Activated CD8-positive, alpha-beta T cell treated with anti-CD3 and anti-CD28 coated beads for 36 hours (primary cell): Measurements from ENCODE around the gene LRPAP1. TPM values are rescaled to one million over a fixed set of nuclear protein-coding genes. Genes with fewer than 3 reads are reported as not detected.

Experiments
- ATAC-seq: fragments of 200-7000 bp; cut with Tn5 transposase; one replicate; pipeline ENCODE4 v1.10.0; 2021; ENCODE audit warnings: mild to moderate bottlenecking, moderate library complexity
- CTCF ChIA-PET: fragments of 350-600 bp; sonication (Branson Sonifier 250); formaldehyde crosslinking; loops from one replicate; lab custom pipeline; 2021; ENCODE audit warnings: antibody characterized with exemption; lab: Charles Lee
- POLR2A ChIA-PET: fragments of 350-600 bp; sonication (Branson Sonifier 250); formaldehyde crosslinking; loops from one replicate; lab custom pipeline; 2021; ENCODE audit warnings: antibody characterized with exemption; lab: Charles Lee
- DNase-seq: peaks from one replicate; pipeline ENCODE4 v3.0.0-alpha.2; 2020
- H3K27ac Mint-ChIP-seq: one replicate; pipeline ENCODE4 v1.8.0; 2021; ENCODE audit warnings: mild to moderate bottlenecking, mixed read lengths
- H3K27me3 Mint-ChIP-seq: one replicate; pipeline ENCODE4 v1.8.0; 2021; ENCODE audit warnings: mixed read lengths
- H3K36me3 Mint-ChIP-seq: one replicate; pipeline ENCODE4 v1.8.0; 2021; ENCODE audit warnings: low read depth, mixed read lengths
- H3K4me1 Mint-ChIP-seq: one replicate; pipeline ENCODE4 v1.8.0; 2021; ENCODE audit warnings: low read depth, mixed read lengths
- H3K4me3 Mint-ChIP-seq: one replicate; pipeline ENCODE4 v1.8.0; 2021; ENCODE audit warnings: mild to moderate bottlenecking, moderate library complexity, mixed read lengths
- H3K9me3 Mint-ChIP-seq: one replicate; pipeline ENCODE4 v1.8.0; 2021; ENCODE audit warnings: mixed read lengths
- CTCF ChIP-seq: fragments of 200-600 bp; IDR thresholded peaks from one replicate; pipeline ENCODE4 v1.8.0; 2022; ENCODE audit warnings: antibody characterized with exemption, mild to moderate bottlenecking
- intact Hi-C: fragments of 100-400 bp; cut with micrococcal nuclease; formaldehyde crosslinking; loops from one replicate; pipeline ENCODE4 v1.10.0; 2022
- total RNA-seq, 2 experiments: library from RNA; stranded (reverse); gene quantifications; one replicate each; pipeline ENCODE4 v1.2.3, GENCODE V29; 2021

LRPAP1 gene
- total RNA-seq, 2 experiments from 2014 or later: 46.0 to 49.8 TPM

- ChIA-PET POLR2A (no interaction called here), CTCF (no interaction called here)
- no peak for ATAC-seq
- Mint-ChIP-seq H3K4me3 (no peak overlapping the region), H3K9me3 (no peaks in the 10 kb centered on the region), H3K27ac (no peak overlapping the region), H3K4me1 (no peaks in the 10 kb centered on the region), H3K27me3 (peaks cover 13% of the 10 kb centered on the region), H3K36me3 (no peaks in the 10 kb centered on the region)
- intact Hi-C loops: no loop called here
- TF ChIP-seq CTCF: no peak
- no peak for DNase-seq
These were observed 36.8 kb downstream of the LRPAP1 start for GRCh38 chr4:3495204-3495975.

- ATAC-seq (no peak), DNase-seq (no peak)
- Mint-ChIP-seq H3K27ac (no peak overlapping the region), H3K27me3 (peaks cover 13% of the 10 kb centered on the region), H3K36me3 (no peaks in the 10 kb centered on the region), H3K9me3 (no peaks in the 10 kb centered on the region), H3K4me1 (no peaks in the 10 kb centered on the region), H3K4me3 (no peak overlapping the region)
- ChIA-PET POLR2A (no interaction called here), CTCF (no interaction called here)
- TF ChIP-seq CTCF: no peak
- intact Hi-C loops: no loop called here
These were observed 37.8 kb downstream of the LRPAP1 start for GRCh38 chr4:3494462-3494871.

GRCh38 chr4:3493720-3494461 lies 38.3 kb downstream of the LRPAP1 start:
- ATAC-seq (no peak), DNase-seq (no peak)
- H3K4me1 Mint-ChIP-seq: no peaks in the 10 kb centered on the region
- ChIA-PET CTCF (no interaction called here), POLR2A (no interaction called here)
- TF ChIP-seq CTCF: no peak
- no peaks in the 10 kb centered on the region for H3K36me3 Mint-ChIP-seq
- H3K9me3 Mint-ChIP-seq: no peaks in the 10 kb centered on the region
- H3K27ac Mint-ChIP-seq: no peak overlapping the region
- H3K27me3 Mint-ChIP-seq: peaks cover 17% of the 10 kb centered on the region
- no peak overlapping the region for H3K4me3 Mint-ChIP-seq
- intact Hi-C loops: no loop called here

GRCh38 chr4:3492741-3493719 lies 39.2 kb downstream of the LRPAP1 start:
- Mint-ChIP-seq H3K27me3 (peaks cover 18% of the 10 kb centered on the region), H3K4me1 (no peaks in the 10 kb centered on the region), H3K4me3 (no peak overlapping the region), H3K27ac (no peak overlapping the region), H3K9me3 (no peaks in the 10 kb centered on the region), H3K36me3 (no peaks in the 10 kb centered on the region)
- CTCF ChIA-PET: interaction anchor here (2.5 kb wide), 1 partner anchor 12 kb away, joined by 8 read pairs; no protein-coding TSS in a partner anchor
- ATAC-seq: no peak
- intact Hi-C loops: no loop called here
- POLR2A ChIA-PET: no interaction called here
- no peak for TF ChIP-seq CTCF
- DNase-seq: no peak
